ENCODE measurements around the gene RPTOR.

DNA sequence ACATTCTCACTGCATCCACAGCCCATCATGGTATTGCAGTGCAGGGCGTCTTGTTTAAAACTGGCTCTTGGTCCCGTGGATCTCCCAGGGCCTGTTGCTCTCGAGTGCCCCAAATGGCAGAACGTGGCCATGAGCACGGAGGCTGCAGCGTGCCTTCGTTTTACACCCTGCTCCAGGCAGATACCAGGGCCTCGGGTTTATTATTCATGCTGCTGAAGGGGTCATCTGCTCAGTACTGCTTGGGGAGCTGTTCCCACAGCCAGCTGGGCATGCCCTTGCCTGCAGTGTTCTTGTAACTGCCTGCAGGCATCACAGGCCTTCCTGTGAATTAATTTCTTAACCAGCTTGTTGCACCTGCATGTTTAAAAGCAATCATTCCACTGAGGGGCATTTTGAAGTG lies 317.3 kb downstream of the RPTOR start:
- TF ChIP-seq HDAC2 (IDR thresholded peaks at IDR 0.05) (no peak), EZH2 (IDR thresholded peaks at IDR 0.05; ENCODE audit: borderline replicate concordance, control insufficient read depth, low read depth, low read length) (no peak), SMC3 (IDR thresholded peaks at IDR 0.05; ENCODE audit: borderline replicate concordance, low read length) (no peak), NR2C1 (IDR thresholded peaks at IDR 0.05) (no peak), SRF (IDR thresholded peaks at IDR 0.05; ENCODE audit: low read depth in 2 of 2, low read length in 2 of 2) (no peak), ZNF384 (IDR thresholded peaks at IDR 0.05; ENCODE audit: borderline replicate concordance, low read depth, low read length) (no peak), NFIC (IDR thresholded peaks at IDR 0.05; ENCODE audit: low read depth, low read length) (no peak), ZNF274 (IDR thresholded peaks at IDR 0.05; ENCODE audit: insufficient read depth, insufficient read length) (no peak), EP300 (IDR thresholded peaks at IDR 0.05; ENCODE audit: borderline replicate concordance in 1 of 2, control insufficient read depth in 1 of 2, low read depth in 2 of 2, low read length in 2 of 2) (no peak)
- TF ChIP-seq, protein P1, sequence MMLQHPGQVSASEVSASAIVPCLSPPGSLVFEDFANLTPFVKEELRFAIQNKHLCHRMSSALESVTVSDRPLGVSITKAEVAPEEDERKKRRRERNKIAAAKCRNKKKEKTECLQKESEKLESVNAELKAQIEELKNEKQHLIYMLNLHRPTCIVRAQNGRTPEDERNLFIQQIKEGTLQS (IDR thresholded peaks at IDR 0.05; ENCODE audit: borderline replicate concordance, extremely low read depth, low read depth, low read length) = no peak
- TF ChIP-seq, protein P2, sequence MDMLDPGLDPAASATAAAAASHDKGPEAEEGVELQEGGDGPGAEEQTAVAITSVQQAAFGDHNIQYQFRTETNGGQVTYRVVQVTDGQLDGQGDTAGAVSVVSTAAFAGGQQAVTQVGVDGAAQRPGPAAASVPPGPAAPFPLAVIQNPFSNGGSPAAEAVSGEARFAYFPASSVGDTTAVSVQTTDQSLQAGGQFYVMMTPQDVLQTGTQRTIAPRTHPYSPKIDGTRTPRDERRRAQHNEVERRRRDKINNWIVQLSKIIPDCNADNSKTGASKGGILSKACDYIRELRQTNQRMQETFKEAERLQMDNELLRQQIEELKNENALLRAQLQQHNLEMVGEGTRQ (IDR thresholded peaks at IDR 0.05; ENCODE audit: borderline replicate concordance, low read depth, low read length) = no peak
- TF ChIP-seq, protein P3, sequence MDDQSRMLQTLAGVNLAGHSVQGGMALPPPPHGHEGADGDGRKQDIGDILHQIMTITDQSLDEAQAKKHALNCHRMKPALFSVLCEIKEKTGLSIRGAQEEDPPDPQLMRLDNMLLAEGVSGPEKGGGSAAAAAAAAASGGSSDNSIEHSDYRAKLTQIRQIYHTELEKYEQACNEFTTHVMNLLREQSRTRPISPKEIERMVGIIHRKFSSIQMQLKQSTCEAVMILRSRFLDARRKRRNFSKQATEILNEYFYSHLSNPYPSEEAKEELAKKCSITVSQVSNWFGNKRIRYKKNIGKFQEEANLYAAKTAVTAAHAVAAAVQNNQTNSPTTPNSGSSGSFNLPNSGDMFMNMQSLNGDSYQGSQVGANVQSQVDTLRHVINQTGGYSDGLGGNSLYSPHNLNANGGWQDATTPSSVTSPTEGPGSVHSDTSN (IDR thresholded peaks at IDR 0.05; ENCODE audit: insufficient replicate concordance, low read depth, low read length) = no peak
